Left lung (tissue), 10 donors: ENCODE data around the gene CAV2. TPM values are rescaled to one million over a fixed set of nuclear protein-coding genes. Genes with fewer than 3 reads are reported as not detected.

ENCODE experiments used
- ATAC-seq: fragments of 200-7000 bp; cut with Tn5 transposase; one replicate; pipeline ENCODE4 v1.9.1; 2020; ENCODE audit warnings: moderate library complexity
- DNase-seq, 4 donors: peaks; one replicate each; pipeline ENCODE4 v3.0.0-alpha.2; 2013 to 2020
- H3K27ac ChIP-seq, 2 donors: fragments of 200-600 bp; sonication (generic) in 1 of 2; one replicate each; pipeline versions ENCODE4 v1.5.0 to v1.8.0; 2020 to 2021
- H3K27me3 ChIP-seq, 2 donors: fragments of 200-600 bp; sonication (generic) in 1 of 2; one replicate each; pipeline versions ENCODE4 v1.5.0 to v1.8.0; 2020 to 2021
- H3K36me3 ChIP-seq, 2 donors: fragments of 200-600 bp; sonication (generic) in 1 of 2; one replicate each; pipeline versions ENCODE4 v1.5.0 to v1.8.0; 2020 to 2021
- H3K4me1 ChIP-seq, 2 donors: fragments of 200-600 bp; one replicate each; pipeline ENCODE4 v1.8.0; 2021
- H3K4me3 ChIP-seq, 2 donors: fragments of 200-600 bp; sonication (generic) in 1 of 2; one replicate each; pipeline versions ENCODE4 v1.5.0 to v1.8.0; 2020 to 2021; ENCODE audit warnings: mild to moderate bottlenecking in 1 of 2
- H3K9me3 ChIP-seq, 2 donors: fragments of 200-600 bp; sonication (generic) in 1 of 2; one replicate each; pipeline versions ENCODE4 v1.5.0 to v1.8.0; 2020 to 2021
- intact Hi-C, 2 donors: fragments of 100-400 bp; cut with DNase I; formaldehyde crosslinking; loops; one replicate each; pipeline versions ENCODE4 v1.11.2 to v1.14.2; 2022
- polyA plus RNA-seq, 6 donors: library from polyadenylated mRNA; unstranded; fragments of 120-200 nt; gene quantifications; one replicate each; pipeline ENCODE4 v1.2.1, GENCODE V29; 2013; ENCODE audit not compliant: insufficient read length in 6 of 6
- total RNA-seq, 2 donors: library from RNA; stranded (reverse); fragmentation: NEBNext Ultra II Directional; extraction: Animal tissue kit (Norgen Biotek cat#: 25700); gene quantifications; one replicate each; pipeline ENCODE4 v1.2.1, GENCODE V29; 2021
- TF ChIP-seq, protein P1 (sequence below), 2 donors: fragments of 200-600 bp; sonication (generic) in 1 of 2; IDR thresholded peaks; one replicate each; pipeline versions ENCODE4 v1.5.0 to v1.8.0; 2021; ENCODE audit warnings: antibody characterized with exemption in 2 of 2
- donor health status: DM: no; HTN: yes; CAD: no.
- donor health status: DM: no; HTN: no; CAD: no.

CAV2 gene
- total and polyA plus RNA-seq, 8 donors: 85.2 to 210 (median 91.4) TPM

DNA sequence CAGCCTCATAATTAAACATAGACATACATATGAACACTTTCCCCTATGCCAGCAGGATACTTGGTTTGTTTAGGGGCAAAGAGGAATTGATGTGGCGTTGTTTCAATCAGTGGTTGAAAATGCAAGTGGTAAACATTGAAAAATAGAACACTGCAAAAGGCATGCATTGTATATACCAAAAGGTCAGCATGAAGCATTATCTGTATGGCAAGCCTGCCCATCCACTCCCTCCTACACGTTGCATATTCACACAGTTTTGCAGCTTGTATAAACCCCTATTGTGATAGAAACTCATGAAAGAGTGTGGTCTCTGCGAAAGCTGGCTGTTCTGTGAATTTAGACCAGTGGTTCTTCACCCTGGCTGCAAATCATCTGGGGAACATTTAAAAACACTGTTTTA, 42.4 kb downstream of the CAV2 start:
- TF ChIP-seq, protein P1, sequence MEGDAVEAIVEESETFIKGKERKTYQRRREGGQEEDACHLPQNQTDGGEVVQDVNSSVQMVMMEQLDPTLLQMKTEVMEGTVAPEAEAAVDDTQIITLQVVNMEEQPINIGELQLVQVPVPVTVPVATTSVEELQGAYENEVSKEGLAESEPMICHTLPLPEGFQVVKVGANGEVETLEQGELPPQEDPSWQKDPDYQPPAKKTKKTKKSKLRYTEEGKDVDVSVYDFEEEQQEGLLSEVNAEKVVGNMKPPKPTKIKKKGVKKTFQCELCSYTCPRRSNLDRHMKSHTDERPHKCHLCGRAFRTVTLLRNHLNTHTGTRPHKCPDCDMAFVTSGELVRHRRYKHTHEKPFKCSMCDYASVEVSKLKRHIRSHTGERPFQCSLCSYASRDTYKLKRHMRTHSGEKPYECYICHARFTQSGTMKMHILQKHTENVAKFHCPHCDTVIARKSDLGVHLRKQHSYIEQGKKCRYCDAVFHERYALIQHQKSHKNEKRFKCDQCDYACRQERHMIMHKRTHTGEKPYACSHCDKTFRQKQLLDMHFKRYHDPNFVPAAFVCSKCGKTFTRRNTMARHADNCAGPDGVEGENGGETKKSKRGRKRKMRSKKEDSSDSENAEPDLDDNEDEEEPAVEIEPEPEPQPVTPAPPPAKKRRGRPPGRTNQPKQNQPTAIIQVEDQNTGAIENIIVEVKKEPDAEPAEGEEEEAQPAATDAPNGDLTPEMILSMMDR (IDR thresholded peaks at IDR 0.05): no peak
- H3K9me3 ChIP-seq: no peaks in the 10 kb centered on the region
- H3K4me3 ChIP-seq: no peak overlapping the region
- H3K27ac ChIP-seq: peak overlapping the region in 1 of 2 donors; percentile 41
- ATAC-seq (no peak), DNase-seq (no peak)
- no peaks in the 10 kb centered on the region for H3K27me3 ChIP-seq
- H3K4me1 ChIP-seq: peaks cover 4 to 43% of the 10 kb centered on the region in 2 donors
- H3K36me3 ChIP-seq: peaks cover 0 to 9% of the 10 kb centered on the region in 2 donors
- intact Hi-C loops: no loop called here

DNA sequence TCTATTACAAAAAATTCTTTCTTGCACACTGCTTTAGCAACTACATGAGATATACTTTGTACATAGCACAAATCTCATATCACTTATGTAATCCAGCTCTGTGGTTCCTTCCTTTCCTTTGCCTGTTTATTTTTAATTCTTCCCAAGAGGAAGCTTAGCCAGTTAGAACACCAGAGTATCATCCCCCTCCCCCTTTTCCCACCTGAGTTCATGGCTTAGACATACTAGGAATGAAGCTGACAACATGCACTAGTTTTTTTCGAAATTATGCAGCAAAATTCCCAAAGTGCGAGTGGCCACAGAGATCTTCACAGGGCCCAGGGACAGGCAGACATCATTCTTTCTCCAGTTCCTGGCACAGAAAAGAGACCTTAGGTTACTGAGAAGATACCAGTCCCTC, 43.1 kb downstream of the CAV2 start:
- peaks cover 0 to 9% of the 10 kb centered on the region in 2 donors for H3K36me3 ChIP-seq
- DNase-seq: no peak
- TF ChIP-seq, protein P1 (IDR thresholded peaks at IDR 0.05): no peak
- intact Hi-C loops: no loop called here
- H3K4me1 ChIP-seq: peaks cover 4 to 43% of the 10 kb centered on the region in 2 donors
- ATAC-seq: no peak
- no peaks in the 10 kb centered on the region for H3K27me3 ChIP-seq
- no peak overlapping the region for H3K4me3 ChIP-seq
- H3K9me3 ChIP-seq: no peaks in the 10 kb centered on the region
- peak overlapping the region; percentile 9 to 41 for H3K27ac ChIP-seq

DNA sequence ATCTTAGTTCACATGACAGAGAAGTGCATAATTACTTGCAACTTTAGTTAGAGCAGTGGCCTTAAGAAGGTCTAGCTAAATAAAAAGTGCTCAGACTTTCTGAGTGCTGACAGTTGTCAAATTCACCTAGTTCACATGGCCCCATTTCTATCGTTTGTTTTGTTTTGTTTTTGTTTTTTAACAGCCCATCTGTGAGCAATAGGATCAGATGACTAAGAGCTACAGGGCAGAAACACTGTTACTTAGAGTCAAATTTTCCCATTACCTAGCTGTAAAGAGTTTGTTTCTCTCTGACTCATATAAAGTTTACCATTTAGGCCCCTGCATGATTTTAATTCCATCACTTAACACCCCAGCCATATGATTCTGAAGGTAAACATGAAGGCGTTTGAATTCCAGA, 44.1 kb downstream of the CAV2 start:
- intact Hi-C loops: no loop called here
- Histone ChIP-seq H3K4me3 (no peak overlapping the region), H3K27ac (peak overlapping the region; percentile 9 to 48), H3K27me3 (no peaks in the 10 kb centered on the region), H3K9me3 (no peaks in the 10 kb centered on the region), H3K4me1 (peaks cover 4 to 39% of the 10 kb centered on the region in 2 donors), H3K36me3 (peaks cover 0 to 7% of the 10 kb centered on the region in 2 donors)
- TF ChIP-seq, protein P1 (IDR thresholded peaks at IDR 0.05): no peak
- ATAC-seq: peak; percentile 14
- no peak for DNase-seq

- peak; percentile 73 for ATAC-seq
- peaks cover 4 to 36% of the 10 kb centered on the region in 2 donors for H3K4me1 ChIP-seq
- TF ChIP-seq, protein P1 (IDR thresholded peaks at IDR 0.05): no peak
Measured at GRCh38 chr7:116544487-116544886, 44.9 kb downstream of the CAV2 start.

DNA sequence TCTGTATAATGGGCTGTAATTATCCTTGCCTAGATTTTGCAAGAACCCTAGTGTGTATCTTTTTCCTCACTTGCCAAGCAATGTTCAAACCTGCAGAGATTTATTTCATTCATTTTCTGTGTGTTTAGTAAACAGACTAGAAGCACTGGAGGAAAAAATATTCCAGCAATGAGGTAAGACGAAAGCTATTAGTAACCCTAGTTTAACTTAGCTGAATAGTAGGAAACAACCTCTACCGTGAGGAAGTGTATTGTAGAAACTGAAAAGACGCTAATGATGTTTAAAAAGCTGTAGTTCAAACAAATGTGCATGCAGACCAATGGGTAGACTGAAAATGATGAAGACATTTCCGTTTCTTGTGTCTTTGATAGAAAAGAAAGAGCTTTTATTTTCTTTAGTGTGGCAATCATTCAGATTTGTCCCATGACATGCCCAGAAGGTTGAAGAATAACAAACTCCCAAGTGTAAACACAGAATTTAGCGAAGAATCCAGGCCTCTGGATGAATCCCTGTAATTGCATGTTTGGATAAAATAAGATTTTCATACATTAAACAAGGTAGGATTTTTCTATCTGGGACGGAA, 46.0 kb downstream of the CAV2 start:
- no peak overlapping the region for H3K27ac ChIP-seq
- H3K27me3 ChIP-seq: no peaks in the 10 kb centered on the region
- DNase-seq: no peak
- peaks cover 4 to 26% of the 10 kb centered on the region in 2 donors for H3K4me1 ChIP-seq
- no peaks in the 10 kb centered on the region for H3K9me3 ChIP-seq
- TF ChIP-seq, protein P1 (IDR thresholded peaks at IDR 0.05): no peak
- H3K4me3 ChIP-seq: no peak overlapping the region
- no peaks in the 10 kb centered on the region for H3K36me3 ChIP-seq
- intact Hi-C loops: no loop called here
- ATAC-seq: no peak

More at GRCh38 chr7:116544487-116544886, 44.9 kb downstream of the CAV2 start:
- Histone ChIP-seq H3K27me3 (no peaks in the 10 kb centered on the region), H3K36me3 (no peaks in the 10 kb centered on the region), H3K9me3 (no peaks in the 10 kb centered on the region), H3K27ac (no peak overlapping the region), H3K4me3 (no peak overlapping the region)
- intact Hi-C loops: no loop called here
- DNase-seq: no peak
